ENCODE data around the gene ZDHHC1.

Gene ZDHHC1

DNA sequence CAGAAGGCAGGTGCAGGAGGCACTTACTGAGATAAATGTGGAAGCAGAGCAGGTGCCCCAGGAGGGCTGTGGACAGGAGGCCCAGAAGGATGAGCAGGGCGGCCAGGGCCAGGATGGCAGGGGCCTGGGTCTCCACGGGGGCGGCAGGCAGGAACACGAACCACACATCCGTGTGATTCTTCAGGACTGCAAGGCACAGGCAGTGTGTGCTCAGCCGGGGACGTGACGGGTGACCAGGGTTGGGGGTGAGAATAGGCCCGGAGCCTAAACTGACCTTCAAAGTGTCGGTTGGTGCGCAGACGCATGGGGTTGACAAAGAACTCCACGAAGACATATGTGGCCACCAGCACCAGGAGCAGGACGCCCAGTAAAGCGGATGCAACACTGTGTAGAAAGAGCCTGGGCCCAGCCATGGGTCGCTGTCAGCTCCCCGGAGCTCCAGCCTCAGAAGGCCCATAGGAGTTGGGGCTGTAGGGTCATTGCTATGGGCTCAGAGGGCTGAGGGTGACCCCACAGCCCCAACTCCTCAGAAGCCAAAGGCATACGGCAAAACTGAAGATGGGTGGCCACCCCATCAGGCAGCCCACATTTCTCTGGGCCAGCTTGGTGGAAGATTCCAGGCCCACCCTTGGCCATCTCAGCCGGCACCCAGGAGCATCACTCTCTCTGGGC is 17.6 kb downstream of the ZDHHC1 start:
- no peak overlapping the region for H3K4me3 ChIP-seq (ENCODE audit: low read depth, low read length)
- TF ChIP-seq, protein P1, sequence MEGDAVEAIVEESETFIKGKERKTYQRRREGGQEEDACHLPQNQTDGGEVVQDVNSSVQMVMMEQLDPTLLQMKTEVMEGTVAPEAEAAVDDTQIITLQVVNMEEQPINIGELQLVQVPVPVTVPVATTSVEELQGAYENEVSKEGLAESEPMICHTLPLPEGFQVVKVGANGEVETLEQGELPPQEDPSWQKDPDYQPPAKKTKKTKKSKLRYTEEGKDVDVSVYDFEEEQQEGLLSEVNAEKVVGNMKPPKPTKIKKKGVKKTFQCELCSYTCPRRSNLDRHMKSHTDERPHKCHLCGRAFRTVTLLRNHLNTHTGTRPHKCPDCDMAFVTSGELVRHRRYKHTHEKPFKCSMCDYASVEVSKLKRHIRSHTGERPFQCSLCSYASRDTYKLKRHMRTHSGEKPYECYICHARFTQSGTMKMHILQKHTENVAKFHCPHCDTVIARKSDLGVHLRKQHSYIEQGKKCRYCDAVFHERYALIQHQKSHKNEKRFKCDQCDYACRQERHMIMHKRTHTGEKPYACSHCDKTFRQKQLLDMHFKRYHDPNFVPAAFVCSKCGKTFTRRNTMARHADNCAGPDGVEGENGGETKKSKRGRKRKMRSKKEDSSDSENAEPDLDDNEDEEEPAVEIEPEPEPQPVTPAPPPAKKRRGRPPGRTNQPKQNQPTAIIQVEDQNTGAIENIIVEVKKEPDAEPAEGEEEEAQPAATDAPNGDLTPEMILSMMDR (IDR thresholded peaks at IDR 0.05; ENCODE audit: control insufficient read depth, extremely low read depth, insufficient read depth) = no peak
- DNase-seq (ENCODE audit: low read depth) = no peak

- TF ChIP-seq, protein P1 (IDR thresholded peaks at IDR 0.05; ENCODE audit: control insufficient read depth, extremely low read depth, insufficient read depth) = no peak
- H3K4me3 ChIP-seq (ENCODE audit: low read depth, low read length) = no peak overlapping the region
- no peak for DNase-seq (ENCODE audit: low read depth)
These were observed 18.3 kb downstream of the ZDHHC1 start for GRCh38 chr16:67397812-67398545.

GRCh38 chr16:67397036-67397801 is 19.1 kb downstream of the ZDHHC1 start:
- no peak for DNase-seq (ENCODE audit: low read depth)
- H3K4me3 ChIP-seq (ENCODE audit: low read depth, low read length) = no peak overlapping the region
- TF ChIP-seq, protein P1 (IDR thresholded peaks at IDR 0.05; ENCODE audit: control insufficient read depth, extremely low read depth, insufficient read depth) = no peak

DNA sequence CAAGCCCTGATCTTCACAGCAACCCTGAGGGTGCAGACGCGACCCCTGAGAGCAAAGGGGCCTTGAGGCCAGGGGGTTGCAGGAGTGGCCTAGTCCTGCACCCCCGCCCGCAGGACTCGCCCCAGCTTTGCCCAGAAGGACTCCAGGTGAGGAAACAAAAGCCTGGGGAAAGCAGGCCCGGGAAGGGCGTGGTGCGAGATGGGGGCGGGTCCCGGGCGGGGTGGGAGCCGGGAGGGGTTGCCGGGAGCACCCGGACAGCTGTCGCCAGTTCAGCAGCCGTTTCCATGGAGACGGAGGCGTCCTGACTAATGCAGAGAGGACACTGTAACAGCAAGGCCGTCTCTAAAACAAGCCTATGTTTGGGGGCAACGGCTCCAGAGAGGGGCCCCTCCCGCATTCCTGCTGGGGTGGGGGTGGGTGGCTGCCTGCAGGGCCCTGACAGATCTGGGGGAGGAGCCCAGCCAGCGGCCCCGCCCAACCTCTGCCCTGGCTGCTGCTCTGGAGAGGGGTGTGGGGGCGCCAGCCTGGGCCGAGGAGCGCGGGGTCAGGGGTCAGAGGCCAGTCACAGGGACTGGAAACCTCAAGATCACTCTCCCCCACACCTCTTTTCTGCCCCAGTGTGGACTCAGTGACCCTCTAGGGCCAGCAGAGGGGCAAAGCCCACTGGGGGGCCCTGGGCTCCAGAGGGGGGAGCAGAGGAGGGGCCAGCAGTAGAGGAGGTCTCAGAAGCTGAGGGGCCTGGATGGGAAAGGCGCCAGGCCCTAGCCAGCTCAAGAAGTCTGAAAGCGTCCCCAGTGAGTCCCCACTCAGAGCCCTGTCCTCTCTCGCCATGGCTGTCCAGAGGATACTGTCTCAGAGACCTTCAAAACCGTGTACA is 19.9 kb downstream of the ZDHHC1 start:
- no peak for DNase-seq (ENCODE audit: low read depth)
- no peak overlapping the region for H3K4me3 ChIP-seq (ENCODE audit: low read depth, low read length)
- TF ChIP-seq, protein P1 (IDR thresholded peaks at IDR 0.05; ENCODE audit: control insufficient read depth, extremely low read depth, insufficient read depth) = no peak

DNA sequence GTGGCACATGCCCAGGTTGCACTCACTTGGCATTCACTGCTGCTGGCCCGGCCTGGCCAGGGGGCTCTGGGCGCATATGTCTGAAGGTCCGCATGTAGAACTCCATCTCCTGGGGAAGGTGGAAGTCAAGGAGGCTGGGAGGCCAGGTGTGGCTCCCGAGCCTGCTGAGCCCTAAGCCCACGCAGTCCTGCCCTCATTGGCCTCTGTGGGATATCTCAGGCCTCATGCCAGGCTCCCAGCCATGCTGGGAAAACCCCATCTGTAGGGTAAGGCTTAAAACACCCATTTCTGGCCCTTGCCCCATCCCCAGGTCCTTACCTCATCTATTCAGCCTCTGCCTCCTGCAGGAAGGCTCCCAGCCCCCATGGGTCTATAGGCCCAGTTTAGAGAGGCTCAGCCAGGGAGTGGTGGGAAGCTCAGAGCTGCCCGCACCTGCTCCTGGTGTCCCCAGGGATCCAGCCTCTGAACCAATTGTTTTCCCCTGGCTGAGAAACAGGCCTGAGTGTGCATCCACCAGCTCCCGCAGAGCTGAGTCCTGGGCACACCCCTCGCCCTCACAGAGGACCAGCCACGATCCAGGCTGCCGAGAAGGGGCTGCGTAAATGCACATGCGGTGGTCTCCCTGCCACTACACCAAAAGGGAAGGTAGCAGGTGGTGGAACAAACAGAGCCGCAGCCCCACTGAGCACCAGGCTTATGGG is 20.7 kb downstream of the ZDHHC1 start:
- H3K4me3 ChIP-seq (ENCODE audit: low read depth, low read length) = no peak overlapping the region
- no peak for DNase-seq (ENCODE audit: low read depth)
- TF ChIP-seq, protein P1 (IDR thresholded peaks at IDR 0.05; ENCODE audit: control insufficient read depth, extremely low read depth, insufficient read depth) = no peak

- no peak overlapping the region for H3K4me3 ChIP-seq (ENCODE audit: low read depth, low read length)
- DNase-seq (ENCODE audit: low read depth) = no peak
- TF ChIP-seq, protein P1 (IDR thresholded peaks at IDR 0.05; ENCODE audit: control insufficient read depth, extremely low read depth, insufficient read depth) = no peak
These were observed 21.2 kb downstream of the ZDHHC1 start for GRCh38 chr16:67395105-67395457.

Data from LNCaP clone FGC (cell line).